HepG2 (cell line): Measurements from ENCODE around the gene TGFBI. TPM values are rescaled to one million over a fixed set of nuclear protein-coding genes. Genes with fewer than 3 reads are reported as not detected.

Experiments
- BHLHE40 ChIP-seq: IDR thresholded peaks from 2 replicates; pipeline ENCODE4 v1.6.1; 2011; ENCODE audit warnings: low read length, improper control_type of control experiment
- CREM ChIP-seq, 2 experiments: sonication (generic) in 1 of 2; formaldehyde crosslinking in 1 of 2; IDR thresholded peaks; 2 replicates each; pipeline versions ENCODE4 v1.4.0 to v1.6.1; 2016 to 2020; ENCODE audit warnings: antibody characterized with exemption in 1 of 2, mild to moderate bottlenecking in 1 of 2, missing genetic modification reagents in 1 of 2
- ETV6 ChIP-seq: sonication (generic); formaldehyde crosslinking; conservative IDR thresholded peaks from 2 replicates; pipeline ENCODE4 v1.4.0; 2020; ENCODE audit warnings: missing genetic modification reagents
- HOXA9 ChIP-seq: sonication (generic); formaldehyde crosslinking; IDR thresholded peaks from 2 replicates; pipeline ENCODE4 v1.8.1; 2022; ENCODE audit warnings: missing genetic modification reagents, mild to moderate bottlenecking, moderate library complexity, borderline replicate concordance
- KDM4B ChIP-seq: sonication (generic); formaldehyde crosslinking; IDR thresholded peaks from 2 replicates; pipeline ENCODE4 v1.4.0; 2020; ENCODE audit warnings: missing genetic modification reagents
- MTF2 ChIP-seq: sonication (generic); formaldehyde crosslinking; IDR thresholded peaks from 2 replicates; pipeline ENCODE4 v1.5.0; 2020; ENCODE audit warnings: missing genetic modification reagents, borderline replicate concordance
- RBM22 ChIP-seq: fragments of 200-400 bp; formaldehyde crosslinking; optimal IDR thresholded peaks from 2 replicates; pipeline ENCODE3; 2017; ENCODE audit warnings: mild to moderate bottlenecking, low read length, moderate library complexity
- REPIN1 ChIP-seq: sonication (generic); formaldehyde crosslinking; IDR thresholded peaks from 2 replicates; pipeline ENCODE4 v1.8.0; 2022; ENCODE audit warnings: missing genetic modification reagents, low read depth, mild to moderate bottlenecking, borderline replicate concordance
- TRIM24 ChIP-seq: sonication (generic); formaldehyde crosslinking; IDR thresholded peaks from 2 replicates; pipeline ENCODE4 v1.8.0; 2022; ENCODE audit warnings: mild to moderate bottlenecking, missing genetic modification reagents
- U2AF2 ChIP-seq: fragments of 200-400 bp; formaldehyde crosslinking; IDR thresholded peaks from 2 replicates; pipeline ENCODE4 v1.6.1; 2017; ENCODE audit warnings: low read depth, mild to moderate bottlenecking, low read length
- ZFP36 ChIP-seq: fragments of 150-350 bp; IDR thresholded peaks from 2 replicates; pipeline ENCODE4 v1.6.1; 2018; ENCODE audit warnings: borderline replicate concordance, low read length, low read depth; ENCODE audit not compliant: partially characterized antibody
- ZNF570 ChIP-seq: sonication (generic); formaldehyde crosslinking; IDR thresholded peaks from 2 replicates; pipeline ENCODE4 v1.4.0; 2020; ENCODE audit warnings: mild to moderate bottlenecking, missing genetic modification reagents, borderline replicate concordance
- ZNF773 ChIP-seq: sonication (generic); formaldehyde crosslinking; IDR thresholded peaks from 2 replicates; pipeline ENCODE4 v1.4.0; 2020; ENCODE audit warnings: missing genetic modification reagents, borderline replicate concordance
- ZNF788 ChIP-seq: sonication (generic); formaldehyde crosslinking; IDR thresholded peaks from 2 replicates; pipeline ENCODE4 v1.5.0; 2020; ENCODE audit warnings: mild to moderate bottlenecking, missing genetic modification reagents, borderline replicate concordance
- ZNF792 ChIP-seq: IDR thresholded peaks from 2 replicates; pipeline ENCODE4 v1.6.1; 2016
- ZSCAN9 ChIP-seq: IDR thresholded peaks from 2 replicates; pipeline ENCODE4 v1.6.1; 2016; ENCODE audit warnings: borderline replicate concordance
- polyA plus RNA-seq, 8 experiments: library from polyadenylated mRNA; depleted of rRNA in 3 of 8; stranded (reverse) in 7 of 8; unstranded in 1 of 8; fragments of >200 nt; fragmentation: Illumina TruSeq in 4 of 8; extraction: Trizol in 4 of 8; gene quantifications; 2 replicates each; pipeline versions ENCODE4 v1.2.1 to v1.2.3, GENCODE V29; 2011 to 2016; ENCODE audit warnings: low read depth in 4 of 8, missing spikeins in 1 of 8, mixed read lengths in 1 of 8; ENCODE audit not compliant: insufficient read depth in 1 of 8
- total RNA-seq, 5 experiments: library from RNA; depleted of rRNA; stranded (reverse); fragments of >200 nt; fragmentation: Illumina TruSeq; extraction: Trizol; gene quantifications; 2 replicates each; pipeline ENCODE4 v1.2.3, GENCODE V29; 2016; ENCODE audit warnings: low read depth in 1 of 5
- TF ChIP-seq, protein P1 (sequence below): sonication (generic); formaldehyde crosslinking; IDR thresholded peaks from 2 replicates; pipeline ENCODE4 v1.4.0; 2020; ENCODE audit warnings: missing genetic modification reagents
- TF ChIP-seq, protein P2 (sequence below): sonication (generic); formaldehyde crosslinking; IDR thresholded peaks from one replicate; pipeline ENCODE4 v1.5.1; 2020; ENCODE audit warnings: mild to moderate bottlenecking, missing genetic modification reagents; ENCODE audit errors: not compliant biosample characterization

The TGFBI gene
- total and polyA plus RNA-seq, 2 of the 13 experiments (the other 11 are each of a cell fraction or from before 2014, with no cell fraction given), result 275 to 457 TPM

DNA sequence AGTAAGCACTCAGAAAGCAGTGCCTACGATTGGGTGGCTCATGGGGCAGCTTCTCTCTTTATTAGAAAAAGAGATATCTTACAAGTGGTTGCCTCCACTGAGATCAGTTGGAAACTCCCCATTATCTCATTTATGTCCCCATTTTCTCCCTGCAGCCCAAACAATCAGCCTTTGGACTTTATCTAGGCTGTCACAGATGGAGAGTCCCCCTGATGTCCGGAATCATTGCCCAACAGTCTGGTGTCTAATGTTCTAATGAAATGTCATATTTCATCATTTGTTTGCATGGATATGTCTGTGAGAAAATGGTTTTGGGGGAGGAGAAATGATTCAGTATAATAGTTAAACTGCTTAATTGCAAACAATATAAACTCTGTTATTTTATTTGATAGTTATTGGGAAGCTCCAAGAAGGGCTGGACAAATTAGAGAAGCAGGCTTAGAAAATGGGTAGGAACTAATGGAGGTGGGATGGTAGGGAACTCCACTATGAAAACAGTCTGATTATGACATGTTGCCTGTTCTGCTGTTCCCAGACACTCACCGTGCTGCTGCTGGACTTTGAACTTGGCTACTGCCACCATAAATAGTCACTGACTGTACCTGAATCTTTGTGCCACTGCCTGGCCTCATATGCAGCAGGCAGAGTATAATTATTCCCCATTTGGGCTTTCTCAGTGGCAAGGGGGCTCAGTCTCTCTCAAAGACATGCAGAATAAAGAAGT lies 65.6 kb downstream of the TGFBI start (continued):
- TF ChIP-seq, protein P1, sequence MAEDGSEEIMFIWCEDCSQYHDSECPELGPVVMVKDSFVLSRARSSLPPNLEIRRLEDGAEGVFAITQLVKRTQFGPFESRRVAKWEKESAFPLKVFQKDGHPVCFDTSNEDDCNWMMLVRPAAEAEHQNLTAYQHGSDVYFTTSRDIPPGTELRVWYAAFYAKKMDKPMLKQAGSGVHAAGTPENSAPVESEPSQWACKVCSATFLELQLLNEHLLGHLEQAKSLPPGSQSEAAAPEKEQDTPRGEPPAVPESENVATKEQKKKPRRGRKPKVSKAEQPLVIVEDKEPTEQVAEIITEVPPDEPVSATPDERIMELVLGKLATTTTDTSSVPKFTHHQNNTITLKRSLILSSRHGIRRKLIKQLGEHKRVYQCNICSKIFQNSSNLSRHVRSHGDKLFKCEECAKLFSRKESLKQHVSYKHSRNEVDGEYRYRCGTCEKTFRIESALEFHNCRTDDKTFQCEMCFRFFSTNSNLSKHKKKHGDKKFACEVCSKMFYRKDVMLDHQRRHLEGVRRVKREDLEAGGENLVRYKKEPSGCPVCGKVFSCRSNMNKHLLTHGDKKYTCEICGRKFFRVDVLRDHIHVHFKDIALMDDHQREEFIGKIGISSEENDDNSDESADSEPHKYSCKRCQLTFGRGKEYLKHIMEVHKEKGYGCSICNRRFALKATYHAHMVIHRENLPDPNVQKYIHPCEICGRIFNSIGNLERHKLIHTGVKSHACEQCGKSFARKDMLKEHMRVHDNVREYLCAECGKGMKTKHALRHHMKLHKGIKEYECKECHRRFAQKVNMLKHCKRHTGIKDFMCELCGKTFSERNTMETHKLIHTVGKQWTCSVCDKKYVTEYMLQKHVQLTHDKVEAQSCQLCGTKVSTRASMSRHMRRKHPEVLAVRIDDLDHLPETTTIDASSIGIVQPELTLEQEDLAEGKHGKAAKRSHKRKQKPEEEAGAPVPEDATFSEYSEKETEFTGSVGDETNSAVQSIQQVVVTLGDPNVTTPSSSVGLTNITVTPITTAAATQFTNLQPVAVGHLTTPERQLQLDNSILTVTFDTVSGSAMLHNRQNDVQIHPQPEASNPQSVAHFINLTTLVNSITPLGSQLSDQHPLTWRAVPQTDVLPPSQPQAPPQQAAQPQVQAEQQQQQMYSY, result no peak
- TF ChIP-seq ZNF773 (CRISPR knock-in tag), result no peak
- TF ChIP-seq MTF2 (CRISPR knock-in tag), result no peak
- peak; percentile 64; the same call in 1 of the 2 replicates for TF ChIP-seq ZNF792 (CRISPR knock-in tag)
- 0 out of 2 replicates have a peak, but pooled peaks have one; percentile 54 for TF ChIP-seq ZSCAN9 (CRISPR knock-in tag)
- TF ChIP-seq CREM (IDR thresholded peaks at IDR 0.05), result peak; percentile 28; the same call in 1 of the 2 replicates
- TF ChIP-seq CREM (CRISPR knock-in tag; IDR thresholded peaks at IDR 0.05), result no peak
- no peak for TF ChIP-seq BHLHE40
- TF ChIP-seq TRIM24, result no peak
- TF ChIP-seq KDM4B (CRISPR knock-in tag), result no peak
- no peak for TF ChIP-seq U2AF2
- TF ChIP-seq REPIN1 (CRISPR knock-in tag), result no peak
- no peak for TF ChIP-seq ZNF570
- no peak for TF ChIP-seq HOXA9 (CRISPR knock-in tag)
- TF ChIP-seq ZNF788, result no peak
- TF ChIP-seq ETV6 (CRISPR knock-in tag), result no peak
- TF ChIP-seq RBM22, result no peak
- TF ChIP-seq ZFP36, result no peak
- TF ChIP-seq, protein P2, sequence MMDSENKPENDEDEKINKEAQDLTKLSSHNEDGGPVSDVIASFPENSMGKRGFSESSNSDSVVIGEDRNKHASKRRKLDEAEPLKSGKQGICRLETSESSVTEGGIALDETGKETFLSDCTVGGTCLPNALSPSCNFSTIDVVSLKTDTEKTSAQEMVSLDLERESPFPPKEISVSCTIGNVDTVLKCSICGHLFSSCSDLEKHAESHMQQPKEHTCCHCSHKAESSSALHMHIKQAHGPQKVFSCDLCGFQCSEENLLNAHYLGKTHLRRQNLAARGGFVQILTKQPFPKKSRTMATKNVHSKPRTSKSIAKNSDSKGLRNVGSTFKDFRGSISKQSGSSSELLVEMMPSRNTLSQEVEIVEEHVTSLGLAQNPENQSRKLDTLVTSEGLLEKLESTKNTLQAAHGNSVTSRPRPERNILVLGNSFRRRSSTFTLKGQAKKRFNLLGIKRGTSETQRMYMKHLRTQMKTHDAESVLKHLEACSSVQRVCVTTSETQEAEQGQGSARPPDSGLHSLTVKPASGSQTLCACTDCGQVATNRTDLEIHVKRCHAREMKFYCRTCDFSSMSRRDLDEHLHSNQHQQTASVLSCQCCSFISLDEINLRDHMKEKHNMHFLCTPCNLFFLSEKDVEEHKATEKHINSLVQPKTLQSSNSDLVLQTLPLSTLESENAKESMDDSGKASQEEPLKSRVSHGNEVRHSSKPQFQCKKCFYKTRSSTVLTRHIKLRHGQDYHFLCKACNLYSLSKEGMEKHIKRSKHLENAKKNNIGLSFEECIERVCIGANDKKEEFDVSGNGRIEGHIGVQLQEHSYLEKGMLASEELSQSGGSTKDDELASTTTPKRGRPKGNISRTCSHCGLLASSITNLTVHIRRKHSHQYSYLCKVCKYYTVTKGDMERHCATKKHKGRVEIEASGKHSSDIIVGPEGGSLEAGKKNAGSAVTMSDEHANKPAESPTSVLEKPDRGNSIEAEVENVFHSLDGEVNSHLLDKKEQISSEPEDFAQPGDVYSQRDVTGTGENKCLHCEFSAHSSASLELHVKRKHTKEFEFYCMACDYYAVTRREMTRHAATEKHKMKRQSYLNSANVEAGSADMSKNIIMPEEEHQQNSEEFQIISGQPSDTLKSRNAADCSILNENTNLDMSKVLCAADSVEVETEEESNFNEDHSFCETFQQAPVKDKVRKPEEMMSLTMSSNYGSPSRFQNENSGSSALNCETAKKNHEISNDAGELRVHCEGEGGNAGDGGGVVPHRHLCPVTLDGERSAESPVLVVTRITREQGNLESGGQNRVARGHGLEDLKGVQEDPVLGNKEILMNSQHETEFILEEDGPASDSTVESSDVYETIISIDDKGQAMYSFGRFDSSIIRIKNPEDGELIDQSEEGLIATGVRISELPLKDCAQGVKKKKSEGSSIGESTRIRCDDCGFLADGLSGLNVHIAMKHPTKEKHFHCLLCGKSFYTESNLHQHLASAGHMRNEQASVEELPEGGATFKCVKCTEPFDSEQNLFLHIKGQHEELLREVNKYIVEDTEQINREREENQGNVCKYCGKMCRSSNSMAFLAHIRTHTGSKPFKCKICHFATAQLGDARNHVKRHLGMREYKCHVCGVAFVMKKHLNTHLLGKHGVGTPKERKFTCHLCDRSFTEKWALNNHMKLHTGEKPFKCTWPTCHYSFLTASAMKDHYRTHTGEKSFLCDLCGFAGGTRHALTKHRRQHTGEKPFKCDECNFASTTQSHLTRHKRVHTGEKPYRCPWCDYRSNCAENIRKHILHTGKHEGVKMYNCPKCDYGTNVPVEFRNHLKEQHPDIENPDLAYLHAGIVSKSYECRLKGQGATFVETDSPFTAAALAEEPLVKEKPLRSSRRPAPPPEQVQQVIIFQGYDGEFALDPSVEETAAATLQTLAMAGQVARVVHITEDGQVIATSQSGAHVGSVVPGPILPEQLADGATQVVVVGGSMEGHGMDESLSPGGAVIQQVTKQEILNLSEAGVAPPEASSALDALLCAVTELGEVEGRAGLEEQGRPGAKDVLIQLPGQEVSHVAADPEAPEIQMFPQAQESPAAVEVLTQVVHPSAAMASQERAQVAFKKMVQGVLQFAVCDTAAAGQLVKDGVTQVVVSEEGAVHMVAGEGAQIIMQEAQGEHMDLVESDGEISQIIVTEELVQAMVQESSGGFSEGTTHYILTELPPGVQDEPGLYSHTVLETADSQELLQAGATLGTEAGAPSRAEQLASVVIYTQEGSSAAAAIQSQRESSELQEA (CRISPR knock-in tag), result no peak
